Spleen (tissue), 7 donors: ENCODE results near the gene SCIN.

Experiments
- POLR2A ChIP-seq, 3 donors: fragments of 450-650 bp; IDR thresholded peaks; one replicate each; pipeline ENCODE4 v1.5.1; 2017; ENCODE audit warnings: antibody characterized with exemption in 3 of 3, mild to moderate bottlenecking in 1 of 3
- POLR2AphosphoS5 ChIP-seq, 3 donors: sonication (generic); formaldehyde crosslinking; IDR thresholded peaks; one replicate each; pipeline ENCODE4 v1.5.1; 2017; ENCODE audit warnings: antibody characterized with exemption in 3 of 3
- TF ChIP-seq, protein P1 (sequence below), 11 experiments: fragments of 200-600 bp in 7 of 11; fragments of 450-650 bp in 4 of 11; sonication (generic) in 4 of 11; IDR thresholded peaks in 8 of 11; conservative IDR thresholded peaks in 3 of 11; 1 replicate in 7 of 11; 2 replicates in 4 of 11; pipeline versions ENCODE4 v1.4.0 to v1.8.0; 2016 to 2021; ENCODE audit warnings: antibody characterized with exemption in 11 of 11, inconsistent platforms in 4 of 11, mild to moderate bottlenecking in 1 of 11
- donor health status: DM: no; HTN: no; CAD: no; lungs with moderate emphysema.
- donor health status: DM: no; HTN: no; CAD: no.
- donor health status: DM: no; HTN: no; CAD: no.

DNA sequence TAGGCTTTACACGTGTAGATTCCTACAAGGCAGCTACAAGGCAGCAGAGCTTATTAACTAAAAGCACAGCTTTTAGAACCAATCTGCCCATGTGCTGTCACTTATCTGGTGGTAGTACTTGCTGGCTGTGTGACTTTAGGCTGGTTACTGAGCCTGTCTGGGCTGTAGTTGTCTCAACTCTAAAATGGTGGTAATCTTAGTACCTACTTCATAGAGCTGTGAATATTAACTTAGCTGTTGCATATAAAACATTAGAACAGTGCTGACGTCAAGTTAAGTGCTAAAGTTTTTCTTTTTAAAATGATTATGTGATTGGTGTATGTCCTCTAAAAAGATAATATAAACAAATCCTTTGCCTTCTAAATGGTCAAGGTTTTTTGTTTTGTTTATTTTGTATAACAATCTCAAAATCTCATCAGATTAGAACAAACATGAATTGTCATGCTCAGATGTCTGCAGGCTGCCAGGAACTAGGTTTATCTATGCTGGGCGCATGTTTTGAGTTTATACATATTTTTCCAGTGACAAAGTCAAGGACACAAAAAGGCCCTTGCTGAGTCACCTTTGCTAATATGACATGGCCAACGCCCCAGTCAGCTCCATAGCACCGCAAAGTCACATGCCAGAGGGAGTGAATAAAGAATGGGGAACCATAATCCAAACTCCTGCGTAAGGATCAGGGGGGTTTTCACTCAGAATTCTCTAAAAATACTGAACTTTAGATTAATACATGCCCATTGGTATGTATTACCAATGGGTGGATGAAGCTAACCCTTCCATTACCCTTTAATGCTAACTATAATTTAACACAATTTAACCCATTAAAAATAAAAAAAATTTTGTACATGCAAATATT lies 77.1 kb downstream of the SCIN start:
- TF ChIP-seq, protein P1, sequence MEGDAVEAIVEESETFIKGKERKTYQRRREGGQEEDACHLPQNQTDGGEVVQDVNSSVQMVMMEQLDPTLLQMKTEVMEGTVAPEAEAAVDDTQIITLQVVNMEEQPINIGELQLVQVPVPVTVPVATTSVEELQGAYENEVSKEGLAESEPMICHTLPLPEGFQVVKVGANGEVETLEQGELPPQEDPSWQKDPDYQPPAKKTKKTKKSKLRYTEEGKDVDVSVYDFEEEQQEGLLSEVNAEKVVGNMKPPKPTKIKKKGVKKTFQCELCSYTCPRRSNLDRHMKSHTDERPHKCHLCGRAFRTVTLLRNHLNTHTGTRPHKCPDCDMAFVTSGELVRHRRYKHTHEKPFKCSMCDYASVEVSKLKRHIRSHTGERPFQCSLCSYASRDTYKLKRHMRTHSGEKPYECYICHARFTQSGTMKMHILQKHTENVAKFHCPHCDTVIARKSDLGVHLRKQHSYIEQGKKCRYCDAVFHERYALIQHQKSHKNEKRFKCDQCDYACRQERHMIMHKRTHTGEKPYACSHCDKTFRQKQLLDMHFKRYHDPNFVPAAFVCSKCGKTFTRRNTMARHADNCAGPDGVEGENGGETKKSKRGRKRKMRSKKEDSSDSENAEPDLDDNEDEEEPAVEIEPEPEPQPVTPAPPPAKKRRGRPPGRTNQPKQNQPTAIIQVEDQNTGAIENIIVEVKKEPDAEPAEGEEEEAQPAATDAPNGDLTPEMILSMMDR (IDR thresholded peaks at IDR 0.05 in 8 of 11, conservative IDR thresholded peaks at IDR 0.05 in 3 of 11), result no peak
- no peak for TF ChIP-seq POLR2AphosphoS5 (IDR thresholded peaks at IDR 0.05)
- no peak for TF ChIP-seq POLR2A (IDR thresholded peaks at IDR 0.05)
